Ammon's horn (tissue), 1 donor: ENCODE results near the gene CARMIL1.

Experiments
- DNase-seq: peaks from one replicate; pipeline ENCODE4 v3.0.0-alpha.2; 2016; ENCODE audit warnings: low spot score

Gene CARMIL1

DNA sequence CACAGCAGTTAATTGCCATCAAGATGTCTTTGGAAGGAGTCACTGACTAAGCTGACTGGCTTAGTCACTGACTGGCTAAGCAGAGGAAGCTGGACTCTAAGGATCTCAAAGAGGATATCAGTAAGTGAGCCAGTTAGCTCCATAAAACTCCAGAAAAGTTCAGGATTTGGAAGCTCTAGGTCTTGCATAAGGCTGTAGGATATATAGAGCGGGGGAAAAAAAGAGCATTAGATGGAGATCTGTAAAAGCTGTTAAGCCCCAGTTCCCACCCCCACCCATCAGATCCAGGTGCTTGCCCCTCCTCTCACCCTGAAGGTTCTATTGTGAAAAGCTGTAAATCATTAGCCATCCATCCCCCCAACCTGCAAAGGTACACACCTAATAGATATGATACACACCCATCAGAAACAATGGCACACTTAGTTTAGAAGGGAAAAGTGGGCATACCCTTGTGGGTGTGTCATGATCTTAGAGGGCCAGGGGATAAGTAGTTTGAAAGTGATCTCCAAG is 32.2 kb downstream of the CARMIL1 start:
- DNase-seq, result no peak

DNA sequence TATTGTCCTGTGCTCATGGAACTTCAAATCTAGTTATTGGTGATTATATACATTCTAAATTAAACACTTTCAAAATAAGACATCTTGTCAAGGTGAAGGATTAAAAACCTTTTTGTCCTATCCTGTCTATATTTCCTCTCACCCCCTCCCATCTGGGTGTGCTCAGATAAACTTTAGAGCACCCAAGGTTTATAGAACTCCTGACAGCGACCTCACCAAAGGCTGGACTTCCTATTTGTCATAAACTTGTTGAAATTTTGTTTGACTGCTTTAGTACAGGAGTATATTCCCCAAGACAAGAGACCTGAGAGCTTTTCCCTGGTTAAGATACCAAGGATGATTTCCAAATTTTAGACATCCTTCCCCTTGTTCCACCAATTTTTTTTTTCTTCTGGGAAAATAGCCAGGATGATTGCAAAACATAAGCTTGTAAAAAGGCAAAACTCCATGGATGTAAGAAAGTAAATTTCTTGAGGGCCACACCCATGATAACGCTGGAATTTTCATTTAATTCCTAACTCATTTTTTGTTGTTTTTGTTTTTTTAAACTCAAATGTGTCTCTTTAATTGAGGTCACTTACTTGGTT is 33.0 kb downstream of the CARMIL1 start:
- no peak for DNase-seq

DNA sequence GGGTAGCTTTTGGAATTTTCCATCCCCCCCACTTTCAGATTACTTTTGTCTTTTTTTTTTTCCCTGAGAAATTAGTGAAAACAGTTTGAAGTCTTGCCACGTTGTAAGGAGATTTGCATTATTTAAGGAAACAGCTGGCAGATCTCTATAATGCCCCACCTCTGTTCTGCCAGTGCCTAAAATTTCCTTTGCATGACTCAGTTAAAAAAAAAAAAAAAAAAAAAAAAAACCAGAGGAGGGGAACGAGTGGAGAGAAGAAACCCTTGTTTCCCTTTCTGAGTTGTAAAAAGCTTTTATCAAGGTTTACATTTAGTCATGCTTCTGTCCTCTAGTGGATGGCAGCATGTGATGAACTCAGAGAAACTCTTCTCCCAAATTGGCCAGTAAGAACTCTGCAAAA is 33.5 kb downstream of the CARMIL1 start:
- DNase-seq, result no peak

DNA sequence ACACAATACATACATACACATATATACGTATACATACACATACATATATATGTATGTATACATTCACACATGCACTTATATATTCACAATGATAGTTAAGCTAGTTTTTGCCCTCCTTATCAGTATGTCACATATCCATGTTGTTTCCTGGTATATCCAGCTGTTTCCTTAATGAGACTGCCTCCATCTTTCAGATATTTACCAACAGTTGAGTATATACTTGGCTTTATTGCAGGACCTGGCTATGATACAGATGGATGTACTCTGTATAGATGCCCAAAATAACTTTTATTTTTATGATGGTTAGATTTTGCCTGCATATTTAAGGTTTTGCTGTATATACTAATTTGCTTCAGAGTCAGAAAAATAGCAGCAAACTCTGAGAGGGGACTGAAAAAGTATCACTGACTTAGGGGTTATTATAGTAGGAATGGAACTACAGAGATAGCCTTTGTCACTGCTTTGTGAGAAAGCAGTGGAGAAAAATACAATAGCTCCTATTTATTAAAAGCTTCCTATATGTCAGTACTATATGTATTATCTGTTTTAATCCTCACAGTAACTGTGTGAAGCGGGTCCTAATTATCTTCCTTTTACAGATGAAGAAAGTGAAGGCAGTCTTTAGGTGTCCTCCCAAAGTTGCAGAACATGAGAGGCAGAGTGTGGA is 35.5 kb downstream of the CARMIL1 start:
- DNase-seq, result no peak

DNA sequence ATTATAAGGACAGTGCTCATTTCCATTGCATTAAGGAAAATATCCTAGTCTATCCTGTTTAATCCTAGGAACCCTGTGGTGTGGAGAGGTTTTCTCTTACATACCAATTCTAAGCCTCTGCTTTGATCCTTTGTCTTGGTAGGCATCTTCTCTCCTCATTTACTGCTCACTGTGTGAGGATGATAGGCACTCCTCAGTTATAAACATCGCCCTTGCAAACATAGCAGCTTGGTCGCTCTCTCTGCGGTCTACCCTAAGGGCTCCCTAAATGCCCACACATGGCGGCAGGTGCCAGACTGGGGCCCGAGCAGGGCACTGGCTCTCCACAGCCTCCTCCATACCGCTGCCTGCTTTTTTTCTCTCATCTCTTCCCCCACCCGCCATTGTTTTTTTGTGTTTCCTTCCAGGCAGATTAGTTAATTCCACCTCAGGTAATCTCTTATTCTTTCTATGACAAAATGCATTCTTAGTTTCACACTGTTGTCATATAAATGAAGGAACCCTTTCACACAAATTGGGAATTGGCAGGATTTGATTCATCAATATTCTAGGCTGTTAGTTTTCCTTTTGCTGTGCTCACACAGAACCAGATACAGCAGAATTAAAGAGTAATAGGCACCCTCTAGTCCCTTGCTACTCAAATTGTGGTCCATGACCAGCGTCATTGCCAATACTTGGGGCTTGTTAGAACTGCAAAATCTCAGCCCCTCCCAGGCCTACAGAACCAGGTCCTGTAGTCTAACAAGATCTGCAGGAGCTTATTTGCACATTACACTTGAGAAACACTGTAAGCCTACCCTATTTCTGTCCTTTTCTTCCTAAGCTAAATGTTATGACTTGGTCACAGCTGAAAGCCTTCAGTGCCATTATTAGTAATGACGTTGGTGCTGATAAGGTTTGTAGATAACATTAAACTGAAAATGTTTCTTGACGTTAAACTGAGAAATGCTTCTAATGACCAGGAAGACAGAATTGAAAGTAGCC is 36.3 kb downstream of the CARMIL1 start:
- no peak for DNase-seq

DNA sequence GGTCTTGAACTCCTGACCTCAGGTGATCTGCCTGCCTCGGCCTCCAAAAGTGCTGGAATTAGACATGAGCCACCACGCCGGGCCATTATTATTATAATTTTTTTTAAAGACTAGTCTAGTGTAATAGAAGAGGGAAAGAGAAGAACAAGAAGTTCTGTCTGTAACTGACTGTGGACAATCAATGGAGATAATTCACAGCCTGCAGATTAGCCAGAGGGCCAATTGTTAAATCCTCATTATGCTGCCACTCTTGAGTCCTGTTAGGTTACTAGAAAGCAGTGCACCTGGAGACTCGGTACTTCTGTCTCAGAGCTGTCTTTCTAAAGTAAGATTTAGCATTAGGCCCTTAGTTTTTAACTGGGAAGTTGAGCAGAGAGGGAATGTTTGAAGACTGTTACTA is 37.5 kb downstream of the CARMIL1 start:
- no peak for DNase-seq

DNA sequence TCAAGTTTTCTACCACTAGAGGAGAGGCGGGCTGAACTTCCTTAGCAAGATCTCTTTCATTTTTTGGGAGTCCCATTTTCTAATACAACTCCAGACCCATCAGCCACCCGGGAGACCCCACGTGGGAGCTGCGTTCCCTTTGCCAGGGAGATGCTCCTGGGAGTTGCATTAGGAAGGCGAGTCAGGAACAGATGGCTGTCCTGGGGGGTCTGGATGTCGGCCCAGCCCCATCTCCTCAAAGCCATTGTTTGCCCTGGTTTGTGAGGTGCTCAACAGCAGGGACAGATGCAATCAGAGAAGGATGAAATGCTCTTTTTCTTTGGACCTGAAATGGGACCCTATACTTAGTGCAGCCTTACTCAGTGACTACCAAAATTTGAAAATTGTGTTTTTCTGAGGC is 39.4 kb downstream of the CARMIL1 start:
- DNase-seq, result no peak

DNA sequence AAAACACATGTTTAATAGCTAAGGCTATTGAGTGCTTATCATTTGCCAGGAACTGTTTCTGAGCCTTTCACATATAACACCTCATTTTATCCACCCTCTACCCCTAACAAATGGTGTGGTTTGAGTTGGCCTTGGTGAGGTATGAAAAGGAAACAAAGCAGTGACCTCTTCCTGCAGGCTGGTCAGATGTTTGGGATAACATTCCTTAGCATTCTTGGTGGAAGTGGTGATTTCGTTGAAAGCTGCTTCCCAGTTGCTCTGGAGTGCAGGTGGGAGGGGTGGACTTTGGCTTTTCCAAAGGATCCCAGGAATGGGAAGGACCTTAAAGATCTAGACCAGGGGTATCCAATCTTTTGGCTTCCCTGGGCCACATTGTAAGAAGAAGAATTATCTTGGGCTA is 41.3 kb downstream of the CARMIL1 start:
- no peak for DNase-seq

DNA sequence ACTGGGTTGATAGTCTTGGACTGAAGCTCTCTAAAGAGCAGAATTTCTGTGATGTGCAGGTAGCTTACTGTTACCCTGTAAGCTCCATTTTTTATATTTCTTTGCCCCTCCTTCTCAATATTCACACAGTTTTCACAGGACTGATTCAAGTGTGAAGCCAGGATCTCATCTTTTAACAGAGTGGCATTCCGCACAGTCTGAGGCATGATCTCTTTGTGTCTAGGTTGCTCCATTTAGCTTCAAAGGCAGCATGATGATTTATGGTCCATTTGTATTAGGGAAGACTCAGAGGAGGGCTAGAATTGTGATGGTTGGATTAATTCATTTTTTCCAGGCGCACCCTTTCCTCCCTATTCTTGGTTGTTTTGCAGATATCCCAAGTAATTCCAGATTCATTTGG is 43.5 kb downstream of the CARMIL1 start:
- no peak for DNase-seq

DNA sequence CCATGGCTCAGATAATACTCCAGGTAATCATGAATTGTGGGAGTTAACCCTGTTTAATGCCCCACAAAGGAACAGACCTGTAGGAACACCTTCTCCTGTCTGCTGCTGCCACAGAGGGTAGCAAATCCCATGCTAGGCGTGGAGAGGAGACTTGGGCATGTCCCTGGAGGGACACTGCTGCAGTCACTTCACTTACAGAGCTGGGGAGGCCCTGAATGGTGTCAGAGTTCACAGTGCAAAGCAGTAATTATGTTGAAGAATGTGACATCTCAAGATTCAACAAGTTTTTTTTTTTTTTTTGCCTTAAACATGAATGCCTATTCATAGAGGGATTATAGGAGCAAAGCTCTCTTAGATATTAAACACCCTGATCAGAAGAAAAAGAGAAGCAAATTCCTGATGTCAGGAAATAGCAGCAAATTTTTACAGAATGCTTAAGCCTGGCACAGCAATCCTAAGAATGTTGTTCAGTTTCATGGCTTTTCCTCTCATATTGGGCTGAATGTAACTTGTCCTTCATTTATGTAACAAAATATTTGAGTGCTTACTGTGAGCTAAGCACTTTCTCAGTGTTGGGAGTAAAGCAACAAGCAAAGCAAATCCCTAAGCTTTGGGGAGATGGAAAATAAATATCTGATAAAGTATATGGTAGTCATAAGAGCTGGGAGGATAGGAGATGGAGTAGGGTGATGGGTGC is 45.0 kb downstream of the CARMIL1 start:
- no peak for DNase-seq

DNA sequence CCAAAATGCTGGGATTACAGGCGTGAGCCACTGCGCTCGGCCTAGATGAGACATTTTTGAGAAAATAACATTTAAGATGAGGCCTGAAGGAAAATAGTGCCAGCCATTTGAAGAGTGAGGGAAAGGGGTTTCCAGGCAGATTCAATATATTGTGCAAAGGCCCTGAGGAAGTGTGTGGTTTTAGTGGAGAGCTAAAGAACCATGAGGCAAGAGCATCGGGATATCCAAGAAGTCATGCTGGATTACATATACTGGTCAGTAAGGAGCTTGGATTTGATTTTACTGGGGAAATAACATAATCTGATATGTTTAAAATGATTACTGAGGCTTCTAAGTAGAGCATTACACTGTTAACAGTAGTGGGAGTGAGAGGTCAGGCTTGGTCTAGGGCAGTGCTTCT is 47.0 kb downstream of the CARMIL1 start:
- no peak for DNase-seq

DNA sequence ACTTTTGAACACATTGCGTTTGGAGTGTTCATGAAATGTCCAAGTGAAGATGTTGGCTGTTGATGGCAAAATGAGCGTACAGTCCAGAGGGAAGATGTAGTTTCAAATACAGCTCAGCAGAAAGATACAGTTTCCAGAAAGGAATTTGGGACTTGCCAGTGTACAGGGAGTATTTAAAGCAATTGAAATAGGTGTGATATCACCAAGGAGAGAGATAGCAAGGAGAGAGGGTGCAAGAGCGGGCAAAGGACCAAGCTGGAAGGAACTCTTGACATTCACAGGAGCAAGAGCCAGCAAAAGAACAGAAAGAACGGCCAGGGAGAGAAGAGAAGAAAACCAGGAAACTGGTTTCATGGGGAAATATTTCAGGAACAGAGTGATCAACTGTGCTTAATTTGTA is 47.8 kb downstream of the CARMIL1 start:
- no peak for DNase-seq

DNA sequence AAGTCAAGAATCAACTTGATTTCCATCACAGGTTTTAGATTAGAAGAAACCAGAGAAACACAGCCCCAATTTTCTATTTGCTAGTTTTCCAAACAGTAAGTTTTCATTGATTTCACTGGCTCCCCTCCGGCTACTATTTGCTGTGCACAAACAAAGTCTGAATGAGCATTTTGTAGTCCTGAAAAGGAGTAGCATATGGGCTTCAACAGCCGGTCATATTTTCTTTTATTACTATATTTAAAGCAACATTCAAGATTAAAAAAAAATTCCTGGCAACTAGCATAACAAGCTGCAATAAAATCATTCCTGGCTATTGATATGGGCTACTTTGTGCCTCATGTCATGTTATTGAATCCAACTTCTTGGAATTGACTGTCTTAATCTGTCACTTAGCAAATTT is 48.3 kb downstream of the CARMIL1 start:
- no peak for DNase-seq

DNA sequence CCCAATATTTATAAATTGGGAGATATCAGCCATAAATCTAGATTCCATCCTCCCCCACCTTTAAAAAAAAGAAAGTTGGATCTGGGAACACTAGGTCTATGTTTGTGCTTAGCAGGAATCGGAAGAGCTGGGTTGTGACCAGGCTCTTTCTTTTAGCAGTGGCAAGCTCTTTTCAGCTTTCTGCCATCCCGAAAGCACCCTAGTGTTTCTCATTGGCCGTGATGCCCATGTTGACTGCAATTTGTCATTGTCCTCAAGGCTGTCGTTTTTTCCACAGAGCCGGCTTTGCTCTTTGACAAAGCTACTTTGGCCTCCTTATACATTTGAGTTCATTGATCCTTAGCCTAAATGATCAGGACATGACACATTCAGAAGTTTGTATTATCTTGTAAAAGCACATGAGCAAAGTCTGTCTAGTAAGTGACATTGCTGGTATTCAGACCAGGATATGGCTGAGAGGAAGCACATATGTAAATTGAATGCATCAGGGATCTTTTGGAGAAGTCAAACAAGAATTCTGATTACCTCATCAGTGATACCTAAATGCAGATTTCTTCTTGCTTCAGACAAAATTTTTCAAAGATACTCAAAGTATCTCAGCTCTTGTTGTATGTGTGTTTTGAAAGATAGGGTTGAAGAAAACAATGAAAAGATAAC is 50.1 kb downstream of the CARMIL1 start:
- DNase-seq, result peak; percentile 31

DNA sequence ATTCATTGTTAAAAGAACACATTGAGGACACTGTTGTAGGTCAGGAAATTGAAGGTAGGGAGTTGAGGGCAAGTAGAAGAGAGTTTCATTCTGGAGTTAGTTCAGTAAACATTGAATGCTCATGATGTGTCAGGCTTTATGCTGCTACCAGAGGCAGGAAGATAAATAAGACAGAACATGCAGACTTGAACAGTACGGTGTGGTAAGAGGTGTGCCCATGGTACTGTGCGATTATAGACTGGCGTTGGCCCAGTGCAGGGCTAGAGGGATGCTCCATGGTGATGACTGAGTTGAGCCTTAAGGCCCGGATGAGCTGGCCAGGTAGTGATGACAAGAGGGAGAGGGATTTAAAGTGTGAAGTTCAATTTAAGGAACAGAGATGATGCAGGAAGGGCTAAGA is 50.8 kb downstream of the CARMIL1 start:
- no peak for DNase-seq

DNA sequence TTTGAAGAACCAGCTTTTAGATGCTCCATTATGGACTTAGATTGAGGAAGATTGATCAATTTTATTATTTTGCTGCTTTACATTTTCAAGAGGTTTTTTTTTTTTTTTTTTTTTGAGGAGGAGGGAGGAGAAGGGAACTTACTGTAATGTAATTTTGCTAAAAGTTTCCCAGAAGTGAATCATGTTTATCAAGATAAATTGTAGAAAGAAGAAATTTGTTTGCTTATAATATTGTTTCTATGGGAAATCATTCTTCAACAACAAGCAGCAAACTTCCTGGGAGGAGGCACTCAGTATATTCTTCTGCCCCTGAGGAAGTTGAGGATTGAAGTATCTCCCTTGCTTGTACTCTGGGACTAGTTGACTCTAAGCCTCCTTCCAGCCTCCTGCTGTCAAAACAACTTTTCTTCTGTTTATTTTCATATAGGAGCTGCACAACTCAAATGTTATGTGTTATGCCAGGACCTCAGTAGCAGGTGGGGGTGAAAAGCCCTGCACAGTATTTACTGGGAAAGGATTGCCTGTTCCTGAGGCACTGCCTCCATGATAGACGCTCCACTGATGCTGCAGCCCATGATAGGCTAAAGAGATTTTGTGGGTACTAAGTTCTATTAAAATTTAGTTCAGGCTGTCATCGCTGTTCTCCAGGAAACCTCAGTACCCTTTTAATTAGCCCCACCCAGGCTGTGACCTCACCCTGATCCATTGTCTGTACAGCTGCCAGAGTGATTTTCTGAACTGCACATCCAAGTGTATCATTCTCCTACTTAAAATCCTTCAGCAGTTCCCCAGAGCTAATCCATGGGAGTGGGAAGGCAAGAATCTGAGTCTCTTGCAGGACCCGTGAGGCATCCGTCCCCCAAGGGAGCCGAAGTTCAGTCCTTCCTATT is 51.9 kb downstream of the CARMIL1 start:
- no peak for DNase-seq

DNA sequence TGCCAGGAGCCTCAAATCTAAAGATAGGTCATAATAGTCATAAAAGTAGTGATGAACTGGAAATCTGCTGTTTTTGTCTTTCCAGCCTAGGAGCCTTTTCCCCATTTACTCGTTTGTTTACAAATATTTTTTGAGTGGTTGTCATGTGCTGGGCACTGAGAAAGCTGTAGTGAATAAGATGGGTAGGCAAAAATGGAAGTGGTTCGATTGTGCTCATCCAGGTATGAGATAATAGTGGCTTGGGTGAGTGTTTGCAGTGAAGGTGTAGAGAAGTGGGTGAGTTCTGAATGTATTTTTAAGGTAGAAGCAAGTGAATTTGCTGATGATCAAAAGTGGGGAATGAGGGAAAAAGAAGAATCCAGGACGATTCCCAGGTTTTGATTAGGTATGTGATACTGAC is 53.0 kb downstream of the CARMIL1 start:
- no peak for DNase-seq

DNA sequence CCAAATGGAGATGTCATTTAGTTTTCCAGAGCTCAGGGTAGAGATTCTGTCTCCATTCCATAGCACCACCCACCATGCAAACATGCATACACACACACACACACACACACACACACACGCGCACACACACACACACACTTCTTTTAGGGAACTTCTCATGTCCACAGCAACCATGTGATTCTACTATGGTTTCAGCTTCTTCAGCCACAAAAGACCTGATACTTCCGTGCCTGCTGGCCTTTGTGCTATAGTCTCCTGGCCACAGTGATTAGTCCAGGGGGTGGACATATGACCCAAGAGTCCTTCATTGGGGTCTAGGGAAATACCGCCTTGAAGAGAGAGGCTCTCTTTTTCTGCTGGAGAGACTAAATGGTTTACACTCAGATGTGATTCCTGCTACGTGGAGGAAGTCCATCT is 53.5 kb downstream of the CARMIL1 start:
- DNase-seq, result peak; percentile 59

DNA sequence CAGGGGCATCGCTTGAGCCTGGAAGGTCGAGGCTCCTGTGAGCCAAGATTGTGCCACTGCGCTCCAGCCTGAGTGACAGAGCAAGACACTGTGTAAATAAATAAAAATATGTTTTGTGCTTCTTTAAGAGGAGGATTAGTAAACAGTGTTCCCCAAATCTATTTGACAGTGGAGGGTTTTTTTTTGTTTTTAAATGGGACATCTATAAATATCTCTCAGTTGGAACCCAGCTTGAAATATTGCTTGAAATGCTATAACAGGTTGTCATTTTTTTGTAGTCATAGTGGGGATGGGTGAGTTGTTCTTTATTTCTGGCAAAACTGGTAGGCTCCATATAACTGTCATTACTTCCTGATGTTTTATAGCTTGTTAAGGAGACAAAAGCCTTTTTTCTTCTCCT is 54.3 kb downstream of the CARMIL1 start:
- DNase-seq, result no peak

DNA sequence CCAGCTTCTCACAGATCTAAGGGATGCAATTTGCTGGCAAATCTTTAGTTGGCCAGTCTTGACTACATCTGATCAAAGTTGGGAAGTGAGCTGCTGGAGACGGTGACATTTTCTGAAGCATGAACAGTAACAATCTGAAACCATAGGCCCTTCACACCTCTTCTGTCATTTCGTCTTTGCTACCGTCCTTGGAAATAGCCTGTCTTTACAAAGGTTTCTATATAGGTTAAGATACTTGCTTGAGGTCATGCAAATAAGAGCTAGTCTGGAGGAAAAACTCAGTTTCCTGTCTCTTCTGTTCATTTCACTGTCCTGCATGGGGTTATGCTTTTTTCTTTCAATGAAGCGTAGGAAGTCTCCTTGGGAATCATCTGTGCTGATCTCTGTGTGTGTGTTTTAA is 55.6 kb downstream of the CARMIL1 start:
- no peak for DNase-seq

DNA sequence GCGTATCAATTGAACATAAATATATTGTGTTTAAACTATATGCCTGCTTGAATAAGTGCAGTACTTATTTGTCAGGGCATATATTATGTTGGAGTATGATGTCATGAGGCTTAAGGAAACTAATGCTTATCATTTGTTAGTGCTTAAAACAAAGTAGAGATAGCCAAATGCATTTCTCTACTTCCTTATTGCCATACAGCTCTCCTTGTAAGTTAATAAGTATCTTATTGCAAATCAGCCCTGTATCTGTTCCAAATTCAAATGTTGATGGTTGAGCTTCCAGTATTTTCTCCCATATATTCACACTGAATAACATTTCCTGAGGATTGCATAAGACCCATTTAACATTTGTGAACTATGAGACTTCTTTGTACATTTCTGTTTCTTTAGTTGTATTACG is 57.8 kb downstream of the CARMIL1 start:
- no peak for DNase-seq
